22Rv1 (cell line): ENCODE data around the gene PNLIPRP2.

Experiments used
- CTCF ChIP-seq: fragments of 450-650 bp; IDR thresholded peaks from 2 replicates; pipeline ENCODE4 v1.5.1; 2017; ENCODE audit warnings: mild to moderate bottlenecking
- ZFX ChIP-seq: fragments of 450-650 bp; IDR thresholded peaks from 2 replicates; pipeline ENCODE4 v1.6.1; 2017; ENCODE audit warnings: antibody characterized with exemption, borderline replicate concordance

DNA sequence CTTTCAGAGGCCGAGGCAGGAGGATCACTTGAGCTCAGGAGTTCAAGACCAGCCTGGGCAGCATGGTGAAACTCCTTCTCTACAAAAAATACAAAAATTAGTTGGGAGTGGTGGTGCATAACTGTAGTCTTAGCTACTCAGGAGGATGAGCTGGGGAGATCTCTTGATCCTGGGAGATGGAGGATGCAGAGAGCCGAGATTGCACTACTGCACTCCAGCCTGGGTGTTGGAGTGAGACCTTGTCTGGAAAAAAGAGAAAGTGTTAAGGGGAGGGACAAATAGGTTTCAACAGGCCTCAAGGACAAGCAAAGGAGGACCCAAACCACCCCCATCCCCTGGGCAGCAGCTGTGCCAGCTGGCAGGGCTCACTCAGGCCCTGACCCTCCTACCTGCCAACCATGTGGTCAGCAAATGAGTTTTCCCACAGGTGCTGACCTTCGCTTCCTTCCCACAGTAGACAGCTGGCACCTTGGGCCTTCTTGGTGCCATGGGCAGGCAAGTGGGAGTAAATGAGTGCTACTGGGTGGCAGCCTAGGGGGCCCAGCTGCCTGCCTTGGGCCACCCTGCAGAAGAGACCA is 5.5 kb upstream of the PNLIPRP2 start:
- no peak for TF ChIP-seq CTCF
- TF ChIP-seq ZFX, result no peak
